Stomach (tissue), 4 donors: Measurements from ENCODE around the gene RASL10B.

Experiments used
- CTCF ChIP-seq, 7 experiments: fragments of 450-650 bp in 4 of 7; fragments of 200-600 bp in 3 of 7; sonication (generic) in 3 of 7; IDR thresholded peaks; one replicate each; pipeline ENCODE4 v1.5.1; 2016 to 2019; ENCODE audit warnings: antibody characterized with exemption in 7 of 7, control low read depth in 2 of 7, mild to moderate bottlenecking in 1 of 7
- EP300 ChIP-seq: sonication (generic); formaldehyde crosslinking; IDR thresholded peaks from one replicate; pipeline ENCODE4 v1.6.1; 2017; ENCODE audit warnings: antibody characterized with exemption
- POLR2A ChIP-seq, 4 donors: fragments of 450-650 bp; IDR thresholded peaks; one replicate each; pipeline ENCODE4 v1.6.1; 2016; ENCODE audit warnings: antibody characterized with exemption in 4 of 4, control low read depth in 2 of 4, mild to moderate bottlenecking in 1 of 4, moderate library complexity in 1 of 4
- POLR2AphosphoS5 ChIP-seq, 3 donors: sonication (generic); formaldehyde crosslinking; IDR thresholded peaks; one replicate each; pipeline ENCODE4 v1.6.1; 2016; ENCODE audit warnings: antibody characterized with exemption in 3 of 3

- TF ChIP-seq POLR2AphosphoS5 (IDR thresholded peaks at IDR 0.05) (no peak), CTCF (IDR thresholded peaks at IDR 0.05) (no peak), POLR2A (IDR thresholded peaks at IDR 0.05) (no peak), EP300 (no peak)
Observed at GRCh38 chr17:35757243-35757642, 25.8 kb downstream of the RASL10B start.
